ENCODE data around the gene FSTL5.
A peak's percentile ranks its signal among the peaks of the same experiment; 100 is the strongest.

FSTL5 gene

GRCh38 chr4:162102713-162103112 lies 61.1 kb downstream of the FSTL5 start:
- no peak for DNase-seq

- DNase-seq, result no peak
These were observed 62.5 kb downstream of the FSTL5 start for GRCh38 chr4:162101337-162101736.

- DNase-seq, result no peak
These were observed 88.1 kb downstream of the FSTL5 start for GRCh38 chr4:162075726-162076125.

- peak; percentile 22 for DNase-seq
These were observed 102.6 kb downstream of the FSTL5 start for GRCh38 chr4:162061214-162061613.

- no peak for DNase-seq
These were observed 104.1 kb downstream of the FSTL5 start for GRCh38 chr4:162059656-162060055.

GRCh38 chr4:162056990-162057389 lies 106.8 kb downstream of the FSTL5 start:
- peak; percentile 88 for DNase-seq

- no peak for DNase-seq
These were observed 117.7 kb downstream of the FSTL5 start for GRCh38 chr4:162046135-162046534.

- no peak for DNase-seq
These were observed 125.7 kb downstream of the FSTL5 start for GRCh38 chr4:162038112-162038511.

- no peak for DNase-seq
These were observed 145.9 kb downstream of the FSTL5 start for GRCh38 chr4:162017863-162018262.

GRCh38 chr4:162016991-162017390 lies 146.8 kb downstream of the FSTL5 start:
- DNase-seq, result peak; percentile 1

- no peak for DNase-seq
These were observed 147.6 kb downstream of the FSTL5 start for GRCh38 chr4:162016219-162016618.

- no peak for DNase-seq
These were observed 148.7 kb downstream of the FSTL5 start for GRCh38 chr4:162015090-162015489.

GRCh38 chr4:162011089-162011488 lies 152.7 kb downstream of the FSTL5 start:
- DNase-seq, result no peak

GRCh38 chr4:162010362-162010761 lies 153.4 kb downstream of the FSTL5 start:
- no peak for DNase-seq

GRCh38 chr4:161992317-161992716 lies 171.5 kb downstream of the FSTL5 start:
- no peak for DNase-seq

GRCh38 chr4:161991811-161992210 lies 172.0 kb downstream of the FSTL5 start:
- DNase-seq, result no peak

GRCh38 chr4:161990721-161991120 lies 173.1 kb downstream of the FSTL5 start:
- no peak for DNase-seq

- DNase-seq, result no peak
These were observed 174.9 kb downstream of the FSTL5 start for GRCh38 chr4:161988946-161989345.

GRCh38 chr4:161987611-161988010 lies 176.2 kb downstream of the FSTL5 start:
- no peak for DNase-seq

- no peak for DNase-seq
These were observed 211.4 kb downstream of the FSTL5 start for GRCh38 chr4:161952382-161952781.

GRCh38 chr4:161949946-161950725 lies 213.7 kb downstream of the FSTL5 start:
- DNase-seq, result no peak

- no peak for DNase-seq
These were observed 215.6 kb downstream of the FSTL5 start for GRCh38 chr4:161948026-161948770.

- DNase-seq, result no peak
These were observed 226.2 kb downstream of the FSTL5 start for GRCh38 chr4:161937596-161937995.

Measured in NCI-H82 (cell line).